Epidermal melanocyte (primary cell): ENCODE data around the gene CMC2.
A peak's percentile ranks its signal among the peaks of the same experiment; 100 is the strongest.

Experiments
- DNase-seq: peaks from one replicate; pipeline ENCODE4 v3.0.0; 2011; ENCODE audit warnings: low spot score; ENCODE audit not compliant: insufficient read length

CMC2 gene

GRCh38 chr16:80932708-80933095 is 74.0 kb downstream of the CMC2 start:
- no peak for DNase-seq

- DNase-seq = peak; percentile 33
Measured at GRCh38 chr16:80931801-80932707, 74.6 kb downstream of the CMC2 start.

GRCh38 chr16:80924372-80924978 is 82.2 kb downstream of the CMC2 start:
- DNase-seq = peak; percentile 49

GRCh38 chr16:80923356-80923755 is 83.3 kb downstream of the CMC2 start:
- no peak for DNase-seq
